ENCODE data around the gene CYTL1. TPM values are rescaled to one million over a fixed set of nuclear protein-coding genes. Genes with fewer than 3 reads are reported as not detected.
"Not testable (repeated sequence)": the region's sequence is repeated elsewhere in the genome, so short reads cannot be mapped to it uniquely, and the experiment has no call there.

Gene CYTL1
- polyA plus RNA-seq, 12 donors, result 5.4 to 17.5 (median 8.6) TPM; not detected in 2

DNA sequence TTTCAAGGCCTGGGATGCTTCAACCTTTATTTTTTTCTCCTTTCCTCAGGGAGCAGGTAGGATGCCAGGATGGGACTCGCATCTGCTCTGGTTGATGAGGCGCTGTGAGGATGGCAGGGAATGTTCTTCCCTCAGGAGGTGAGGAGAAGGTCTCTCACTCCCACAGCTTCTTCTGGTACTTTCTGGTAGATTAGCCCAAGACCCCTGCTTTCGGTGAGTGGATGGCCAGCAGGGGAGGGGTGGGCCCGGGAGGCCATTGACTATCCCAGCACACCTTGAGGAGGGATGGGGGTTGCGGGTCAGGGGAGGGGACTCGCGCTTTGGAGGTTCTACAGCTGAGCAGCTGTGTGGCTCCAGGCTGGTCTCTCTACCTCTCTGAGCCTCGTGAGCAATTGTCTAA lies 14.8 kb downstream of the CYTL1 start:
- DNase-seq, result no peak

- no peak for DNase-seq
Observed at GRCh38 chr4:5003918-5004317, 15.3 kb downstream of the CYTL1 start.

DNA sequence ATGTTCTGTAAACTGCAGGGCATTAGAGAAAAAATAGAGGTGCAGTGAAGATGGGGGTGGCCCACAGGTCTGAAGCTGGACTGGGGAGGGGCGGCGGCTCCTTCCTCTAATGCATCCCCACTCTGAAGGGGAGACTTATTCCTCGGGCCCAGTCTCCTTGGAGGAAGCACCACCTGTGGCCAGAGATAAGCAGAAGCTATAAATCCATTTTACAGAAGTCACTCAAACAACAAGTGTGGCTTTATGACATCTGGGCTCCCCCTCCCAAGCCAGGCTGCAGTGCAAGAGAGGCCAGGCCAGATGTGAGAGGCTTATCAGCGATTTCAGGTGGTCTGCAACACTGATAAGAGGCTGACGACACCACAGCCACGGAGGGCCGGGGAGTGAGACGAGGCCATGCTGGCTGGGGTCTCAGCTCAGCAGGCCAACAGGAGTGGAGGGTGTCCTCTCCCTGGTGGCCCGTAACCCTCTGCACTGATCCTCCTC lies 15.8 kb downstream of the CYTL1 start:
- no peak for DNase-seq

- not testable (repeated sequence) for DNase-seq
Observed at GRCh38 chr4:5001641-5002040, 17.6 kb downstream of the CYTL1 start.

DNA sequence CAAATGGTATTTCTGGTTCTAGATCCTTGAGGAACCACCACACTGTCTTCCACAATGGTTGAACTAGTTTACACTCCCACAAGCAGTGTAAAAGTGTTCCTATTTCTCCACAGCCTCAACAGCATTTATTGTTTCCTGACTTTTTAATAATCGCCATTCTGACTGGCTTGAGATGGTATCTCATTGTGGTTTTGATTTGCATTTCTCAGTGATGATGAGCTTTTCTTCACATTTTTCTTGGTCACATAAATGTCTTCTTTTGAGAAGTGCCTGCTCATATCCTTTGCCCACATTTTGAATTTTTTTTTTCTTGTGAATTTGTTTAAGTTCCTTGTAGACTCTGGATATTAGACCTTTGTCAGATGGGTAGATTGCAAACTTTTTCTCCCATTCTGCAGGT lies 22.3 kb downstream of the CYTL1 start:
- not testable (repeated sequence) for DNase-seq

GRCh38 chr4:4995908-4996265 lies 23.4 kb downstream of the CYTL1 start:
- DNase-seq, result no peak

- peak; percentile 73 for DNase-seq
Observed at GRCh38 chr4:4995103-4995907, 24.0 kb downstream of the CYTL1 start.

DNA sequence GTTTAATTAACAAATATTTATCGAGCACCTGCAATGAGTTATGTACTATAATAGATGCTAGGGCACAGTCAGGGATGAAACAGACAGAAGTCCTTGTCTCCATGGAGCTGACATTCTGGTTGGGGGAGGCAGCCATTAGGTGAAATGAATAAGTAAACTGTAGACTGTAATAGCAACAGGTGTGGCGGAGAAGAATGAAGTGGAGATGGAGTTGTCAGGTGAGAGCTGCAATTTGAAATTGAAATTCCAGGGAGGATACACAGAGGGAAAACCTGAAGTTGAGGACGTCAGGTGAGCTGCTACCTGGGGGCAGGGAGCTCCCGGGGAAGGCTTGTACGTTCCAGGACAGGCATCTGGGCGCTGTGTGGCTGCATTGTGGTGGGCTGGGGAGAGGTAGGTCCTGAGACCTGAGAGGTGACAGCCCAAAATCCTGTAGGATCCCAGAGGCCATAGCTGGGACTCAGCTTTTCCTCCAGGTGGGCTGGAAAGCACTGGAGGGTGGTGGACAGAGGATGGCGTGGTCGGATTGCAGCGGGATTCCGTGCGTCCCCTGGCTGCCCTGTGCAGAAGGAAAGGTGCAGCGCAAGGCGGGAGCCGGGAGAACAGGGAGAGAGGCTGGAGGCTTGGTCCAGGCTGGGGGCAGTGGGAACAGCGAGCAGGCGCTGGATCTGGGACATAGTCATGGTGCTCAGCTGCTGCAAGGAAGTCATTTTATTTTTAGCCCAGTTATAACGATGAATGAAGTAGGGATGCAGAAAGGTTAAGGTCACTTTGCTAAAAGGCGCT lies 24.8 kb downstream of the CYTL1 start:
- no peak for DNase-seq

- DNase-seq, result no peak
Observed at GRCh38 chr4:4992833-4993232, 26.4 kb downstream of the CYTL1 start.

DNA sequence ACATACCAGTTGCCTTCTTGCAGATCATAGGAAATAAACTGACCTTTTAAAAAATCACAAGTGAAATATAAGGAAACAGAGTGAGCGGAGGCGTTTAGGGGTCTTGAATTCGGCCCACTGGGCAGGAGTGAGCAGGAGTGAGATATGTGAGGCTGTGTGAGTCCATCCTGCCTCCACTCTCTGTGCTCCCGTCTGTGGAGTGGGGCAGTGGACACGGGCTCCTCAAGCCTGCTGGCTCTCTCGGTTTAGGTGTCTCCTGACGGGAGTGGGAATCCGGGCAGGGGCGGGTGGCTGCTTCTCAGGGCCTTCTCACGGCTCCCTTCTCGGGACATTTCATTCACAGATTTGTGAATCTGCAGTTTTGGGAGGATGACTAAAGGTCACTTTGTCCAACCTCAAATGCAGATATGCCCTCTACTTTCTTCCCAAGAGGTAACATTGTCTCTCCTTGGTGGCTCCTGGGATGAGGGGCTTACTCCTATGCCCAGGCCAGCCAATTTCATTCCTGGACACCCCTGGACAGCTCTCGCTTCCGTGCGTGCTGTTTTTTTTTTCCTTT lies 27.6 kb downstream of the CYTL1 start:
- no peak for DNase-seq

- no peak for DNase-seq
Observed at GRCh38 chr4:4990857-4991540, 28.3 kb downstream of the CYTL1 start.

GRCh38 chr4:4990329-4990728 lies 28.9 kb downstream of the CYTL1 start:
- DNase-seq, result no peak

- no peak for DNase-seq
Observed at GRCh38 chr4:4989083-4989622, 30.1 kb downstream of the CYTL1 start.

- DNase-seq, result no peak
Observed at GRCh38 chr4:4987656-4988055, 31.6 kb downstream of the CYTL1 start.

GRCh38 chr4:4986841-4987240 lies 32.4 kb downstream of the CYTL1 start:
- no peak for DNase-seq

DNA sequence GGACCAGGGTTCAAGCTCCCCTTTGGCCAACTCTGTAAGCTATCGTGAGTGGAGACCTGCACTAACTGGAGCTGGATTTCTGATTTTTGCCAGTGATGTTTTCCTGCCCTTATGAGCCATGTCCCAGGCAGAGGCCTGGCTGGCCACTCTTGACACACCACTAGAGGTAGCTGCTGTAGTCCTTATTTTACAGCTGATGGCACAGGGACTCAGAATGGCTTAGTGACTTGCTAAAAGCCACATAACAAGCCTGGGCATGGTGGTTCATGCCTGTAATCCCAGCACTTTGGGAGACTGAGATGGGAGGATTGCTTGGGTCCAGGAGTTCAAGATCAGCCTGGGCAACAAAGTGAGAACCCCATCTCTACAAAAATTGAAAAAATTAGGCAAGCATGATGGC lies 33.4 kb downstream of the CYTL1 start:
- DNase-seq, result no peak

GRCh38 chr4:4985036-4985435 lies 34.2 kb downstream of the CYTL1 start:
- no peak for DNase-seq

GRCh38 chr4:4984186-4984585 lies 35.1 kb downstream of the CYTL1 start:
- DNase-seq, result no peak

DNA sequence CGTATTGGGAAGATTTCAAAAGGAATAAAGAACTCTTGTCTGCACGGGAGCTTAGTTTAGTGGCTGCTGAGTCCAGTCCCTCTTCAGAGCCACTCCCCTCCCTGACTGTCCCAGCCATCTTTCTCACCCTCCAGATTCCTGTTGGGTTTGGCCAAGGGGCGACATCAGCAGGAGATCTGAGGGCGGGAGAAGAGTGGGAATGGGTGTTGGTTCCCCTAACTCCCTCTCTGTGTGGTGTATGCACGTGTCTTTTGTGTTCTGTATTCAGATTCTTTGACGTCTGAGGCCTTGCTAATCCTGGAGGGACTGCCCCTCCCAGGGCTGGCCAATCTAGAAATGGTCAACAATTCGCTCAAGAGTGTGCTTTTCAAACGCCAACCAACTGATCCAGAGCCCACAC lies 37.4 kb downstream of the CYTL1 start:
- DNase-seq, result no peak

GRCh38 chr4:4981427-4981826 lies 37.8 kb downstream of the CYTL1 start:
- peak; percentile 31 for DNase-seq

GRCh38 chr4:4980621-4981230 lies 38.5 kb downstream of the CYTL1 start:
- peak; percentile 21 for DNase-seq
